ENCODE results near the gene SH3BGRL3.

The SH3BGRL3 gene

DNA sequence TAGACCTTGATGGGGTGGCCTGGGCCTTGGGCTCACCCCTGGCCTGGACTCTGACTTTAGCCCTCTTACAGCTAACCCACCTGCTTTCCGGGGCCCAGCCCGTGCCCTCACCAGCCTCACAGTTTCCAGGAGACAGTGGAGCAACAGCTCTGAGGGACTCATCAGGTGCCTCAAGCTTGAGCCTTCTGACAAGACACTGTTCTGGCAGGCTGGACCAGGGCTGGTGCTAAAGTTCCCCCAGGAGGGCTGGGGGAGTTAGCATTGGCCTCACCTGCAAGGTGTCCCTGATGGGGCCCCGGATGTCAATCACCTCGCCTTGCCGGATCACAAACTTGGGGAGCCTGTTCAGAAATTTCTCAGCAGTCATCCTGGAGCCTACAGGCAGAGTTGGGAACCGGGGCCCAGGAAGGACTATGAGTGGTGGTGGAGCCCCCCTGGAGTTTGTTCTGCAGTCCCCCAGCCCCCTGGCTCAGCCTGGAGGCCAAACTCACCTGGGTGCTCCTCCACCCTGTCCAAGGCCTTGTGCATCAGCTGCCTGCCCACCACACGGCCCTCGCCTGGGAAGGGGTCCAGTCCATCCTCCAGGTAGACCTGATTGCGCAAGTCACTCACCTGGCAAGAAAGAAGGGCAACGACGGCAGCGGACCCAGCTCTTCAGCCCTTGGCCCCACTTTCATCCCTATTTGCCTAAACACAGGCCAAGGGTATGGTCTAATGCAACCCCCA, 4.1 kb downstream of the SH3BGRL3 start:
- TF ChIP-seq, protein P1, sequence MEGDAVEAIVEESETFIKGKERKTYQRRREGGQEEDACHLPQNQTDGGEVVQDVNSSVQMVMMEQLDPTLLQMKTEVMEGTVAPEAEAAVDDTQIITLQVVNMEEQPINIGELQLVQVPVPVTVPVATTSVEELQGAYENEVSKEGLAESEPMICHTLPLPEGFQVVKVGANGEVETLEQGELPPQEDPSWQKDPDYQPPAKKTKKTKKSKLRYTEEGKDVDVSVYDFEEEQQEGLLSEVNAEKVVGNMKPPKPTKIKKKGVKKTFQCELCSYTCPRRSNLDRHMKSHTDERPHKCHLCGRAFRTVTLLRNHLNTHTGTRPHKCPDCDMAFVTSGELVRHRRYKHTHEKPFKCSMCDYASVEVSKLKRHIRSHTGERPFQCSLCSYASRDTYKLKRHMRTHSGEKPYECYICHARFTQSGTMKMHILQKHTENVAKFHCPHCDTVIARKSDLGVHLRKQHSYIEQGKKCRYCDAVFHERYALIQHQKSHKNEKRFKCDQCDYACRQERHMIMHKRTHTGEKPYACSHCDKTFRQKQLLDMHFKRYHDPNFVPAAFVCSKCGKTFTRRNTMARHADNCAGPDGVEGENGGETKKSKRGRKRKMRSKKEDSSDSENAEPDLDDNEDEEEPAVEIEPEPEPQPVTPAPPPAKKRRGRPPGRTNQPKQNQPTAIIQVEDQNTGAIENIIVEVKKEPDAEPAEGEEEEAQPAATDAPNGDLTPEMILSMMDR (IDR thresholded peaks at IDR 0.05; ENCODE audit: low read depth, low read length): no peak
- no peak overlapping the region for H3K4me3 ChIP-seq (ENCODE audit: low read depth, low read length)

DNA sequence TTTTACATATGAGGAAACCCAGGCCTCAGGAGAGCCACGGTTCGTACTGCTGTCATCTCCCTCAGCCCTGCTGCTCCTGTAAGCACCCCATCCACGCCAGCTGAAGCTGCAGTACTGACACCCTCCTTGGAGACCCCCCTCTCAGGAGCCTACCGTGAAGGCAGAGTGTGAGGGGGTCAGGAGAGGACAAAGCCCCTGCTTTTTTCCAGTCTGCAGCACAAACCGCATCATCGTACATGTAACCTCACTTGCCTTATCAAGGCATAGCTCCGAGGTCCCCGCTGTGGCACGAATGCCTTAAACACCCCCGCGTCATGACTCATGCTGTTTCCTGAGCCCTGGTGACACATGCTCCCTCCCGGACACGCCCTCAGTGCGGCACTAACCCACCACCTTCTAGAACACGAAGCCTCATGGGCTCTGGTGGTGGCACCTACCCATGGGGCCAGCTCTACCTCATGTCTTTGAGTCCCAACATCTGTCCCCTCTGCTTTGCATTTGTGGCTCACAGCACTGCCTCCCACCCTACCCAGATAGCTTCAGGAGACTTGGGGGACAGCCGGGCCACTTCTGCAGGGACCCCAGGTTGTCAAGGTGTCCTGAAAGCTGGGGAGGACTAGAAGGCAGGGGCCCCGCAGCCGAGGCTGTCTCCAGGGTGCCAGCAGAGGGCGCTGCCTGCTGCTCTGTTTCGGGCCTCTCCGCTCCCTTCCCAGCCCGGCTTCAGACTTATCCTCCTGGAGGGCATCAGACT, 4.9 kb downstream of the SH3BGRL3 start:
- no peak overlapping the region for H3K4me3 ChIP-seq (ENCODE audit: low read depth, low read length)
- TF ChIP-seq, protein P1 (IDR thresholded peaks at IDR 0.05; ENCODE audit: low read depth, low read length): peak; percentile 37

DNA sequence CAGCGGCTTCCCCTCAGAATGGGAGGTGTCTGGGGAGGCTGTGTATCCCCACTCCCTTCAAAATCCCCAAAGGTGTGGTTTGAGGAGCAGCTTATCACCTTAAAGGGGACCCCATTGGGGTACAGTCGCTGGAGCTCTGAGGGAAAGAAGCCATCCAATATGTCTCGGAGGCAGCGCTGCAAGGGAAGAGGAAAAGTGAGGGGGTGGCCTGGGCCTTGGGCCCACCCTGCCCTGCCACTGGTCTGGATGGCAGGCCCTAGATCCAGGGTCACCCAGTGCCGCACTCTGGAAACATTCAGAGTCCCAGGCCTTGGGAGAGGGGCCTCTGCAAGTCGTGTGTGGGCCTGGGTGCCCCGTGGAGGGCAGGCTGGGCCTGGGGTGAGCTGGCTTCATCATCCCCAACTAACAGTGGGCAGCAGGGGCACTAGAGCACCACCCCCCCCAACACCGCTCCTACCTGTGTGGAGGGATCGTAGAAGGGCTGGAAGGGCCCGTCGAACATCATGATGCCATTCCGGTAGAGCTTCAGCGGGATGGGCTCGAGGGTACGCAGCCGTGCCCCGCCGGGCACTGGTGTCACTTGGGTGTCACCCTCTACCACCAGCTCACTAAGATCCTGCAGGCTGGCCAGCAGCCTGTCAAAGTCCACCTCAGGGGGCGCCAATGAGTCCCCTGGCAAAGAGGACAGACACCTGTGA, 5.6 kb downstream of the SH3BGRL3 start:
- H3K4me3 ChIP-seq (ENCODE audit: low read depth, low read length): no peak overlapping the region
- TF ChIP-seq, protein P1 (IDR thresholded peaks at IDR 0.05; ENCODE audit: low read depth, low read length): peak; percentile 28; the same call in 1 of the 2 replicates

DNA sequence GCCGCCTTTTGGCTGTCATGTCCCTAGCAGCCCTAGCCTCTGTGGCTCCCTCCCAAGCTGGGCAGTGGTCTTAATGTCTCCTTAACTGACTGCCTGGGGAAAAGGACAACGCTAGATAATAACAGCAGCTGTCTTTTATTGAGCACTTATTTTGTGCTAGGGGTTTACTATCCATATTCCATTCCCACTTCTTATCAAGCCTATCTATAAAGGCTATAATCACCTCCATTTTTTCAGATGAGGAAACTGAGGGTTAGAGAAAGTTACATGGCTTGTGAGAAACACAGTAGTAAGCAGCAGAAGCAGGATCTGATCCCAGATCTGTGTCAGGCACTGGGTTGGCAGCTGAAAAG, 6.2 kb downstream of the SH3BGRL3 start:
- TF ChIP-seq, protein P1 (IDR thresholded peaks at IDR 0.05; ENCODE audit: low read depth, low read length): no peak
- no peak overlapping the region for H3K4me3 ChIP-seq (ENCODE audit: low read depth, low read length)

DNA sequence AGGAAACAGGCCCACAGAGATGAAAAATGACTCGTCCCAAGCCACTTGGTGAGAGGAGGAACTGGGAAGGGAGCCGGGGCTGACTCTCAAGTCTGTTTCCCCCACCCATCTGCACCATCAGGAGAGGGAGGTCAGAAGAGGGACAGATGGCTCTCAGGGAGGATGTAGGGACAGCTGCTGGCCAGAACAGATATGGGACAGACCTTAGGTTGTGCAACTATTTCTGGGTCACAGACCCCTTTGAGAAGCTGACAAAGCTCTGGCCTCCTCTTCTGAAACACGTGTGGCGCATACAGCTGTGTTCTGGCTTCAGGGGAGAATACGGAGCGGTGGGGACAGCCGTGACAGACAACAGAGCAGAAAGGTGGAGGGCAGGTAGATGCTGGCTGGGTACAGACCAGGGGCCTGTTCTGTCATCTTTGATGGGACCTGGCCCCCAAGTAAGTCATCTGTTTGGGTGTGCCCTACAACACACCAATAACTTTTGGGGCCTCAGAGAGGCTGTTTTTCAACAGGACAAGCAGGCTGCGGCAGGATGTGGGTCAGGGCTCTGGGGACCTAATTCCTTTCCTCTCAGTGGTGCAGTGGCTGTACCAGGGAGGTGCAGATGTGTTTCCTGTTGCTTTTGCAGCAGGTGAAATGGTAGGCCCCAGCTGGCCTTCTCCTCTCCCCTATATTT, 7.3 kb downstream of the SH3BGRL3 start:
- TF ChIP-seq, protein P1 (IDR thresholded peaks at IDR 0.05; ENCODE audit: low read depth, low read length): no peak
- H3K4me3 ChIP-seq (ENCODE audit: low read depth, low read length): no peak overlapping the region

DNA sequence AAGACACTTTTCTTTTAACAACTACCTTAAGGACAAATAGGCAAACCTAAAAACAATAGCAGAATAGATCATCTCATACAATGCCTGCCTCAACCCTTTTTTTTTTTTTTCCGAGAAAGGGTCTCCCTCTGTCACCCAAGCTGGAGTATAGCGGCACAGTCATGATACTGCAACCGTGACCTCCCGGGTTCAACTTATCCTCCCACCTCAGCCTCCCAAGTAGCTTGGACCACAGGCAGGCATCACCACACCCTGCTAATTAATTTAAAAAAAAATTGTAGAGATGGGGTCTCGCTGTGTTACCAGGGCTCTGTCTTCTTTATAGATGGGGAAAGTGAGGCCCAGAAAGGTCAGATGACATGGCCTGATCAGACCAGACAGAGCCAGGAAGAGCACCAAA, 7.9 kb downstream of the SH3BGRL3 start:
- TF ChIP-seq, protein P1 (IDR thresholded peaks at IDR 0.05; ENCODE audit: low read depth, low read length): no peak
- no peak overlapping the region for H3K4me3 ChIP-seq (ENCODE audit: low read depth, low read length)

Measured in WI38 (cell line).